ENCODE measurements around the gene ZNF429. TPM values are rescaled to one million over a fixed set of nuclear protein-coding genes. Genes with fewer than 3 reads are reported as not detected.
A peak's percentile ranks its signal among the peaks of the same experiment; 100 is the strongest.

The ZNF429 gene
- 19.3 TPM for total RNA-seq
- long read RNA-seq, transcript ZNF429-201 (4 exons, 2,233 nt) = major isoform, 9 of 27 reads
- long read RNA-seq, partial matches to known transcripts = 4 of 27 reads
- long read RNA-seq, other reads (novel, unspliced or antisense) = 14 of 27 reads

GRCh38 chr19:21505459-21506451 lies at the start of gene ZNF429:
Gene ZNF429, plus strand, starts transcription at chr19:21505602. Its CDS starts 170 bp downstream, at chr19:21505772.
- TF ChIP-seq CTCF (IDR thresholded peaks at IDR 0.05) = no peak
- Histone ChIP-seq H3K9me3 (peaks cover 4% of the 10 kb centered on the region), H3K4me3 (peak within 1 kb of the TSS; percentile 89), H3K36me3 (no peaks in the 10 kb centered on the region), H3K4me1 (peaks cover 17% of the 10 kb centered on the region), H3K27me3 (ENCODE audit: low read depth) (no peaks in the 10 kb centered on the region), H3K27ac (peak within 1 kb of the TSS; percentile 93)
- intact Hi-C loops (cut with DNase I) = no loop called here
- DNase-seq = peak; percentile 94
- ATAC-seq = peak; percentile 99 to 100

- ATAC-seq (no peak), DNase-seq (no peak)
- H3K36me3 ChIP-seq = no peaks in the 10 kb centered on the region
- no peaks in the 10 kb centered on the region for H3K4me1 ChIP-seq
- peaks cover 21% of the 10 kb centered on the region for H3K9me3 ChIP-seq
- no peak for TF ChIP-seq CTCF (IDR thresholded peaks at IDR 0.05)
- H3K27me3 ChIP-seq (ENCODE audit: low read depth) = peaks cover 13% of the 10 kb centered on the region
- H3K4me3 ChIP-seq = no peak overlapping the region
- intact Hi-C loops (cut with DNase I) = no loop called here
- H3K27ac ChIP-seq = no peak overlapping the region
Measured at GRCh38 chr19:21460686-21461085, 44.7 kb upstream of the ZNF429 start.

- H3K9me3 ChIP-seq = peaks cover 12% of the 10 kb centered on the region
- ATAC-seq (no peak), DNase-seq (no peak)
- H3K27ac ChIP-seq = no peak overlapping the region
- H3K4me1 ChIP-seq = no peaks in the 10 kb centered on the region
- intact Hi-C loops (cut with DNase I) = no loop called here
- no peak overlapping the region for H3K4me3 ChIP-seq
- no peak for TF ChIP-seq CTCF (IDR thresholded peaks at IDR 0.05)
- H3K27me3 ChIP-seq (ENCODE audit: low read depth) = peaks cover 13% of the 10 kb centered on the region
- H3K36me3 ChIP-seq = no peaks in the 10 kb centered on the region
Measured at GRCh38 chr19:21462540-21462939, 42.9 kb upstream of the ZNF429 start.

- H3K27me3 ChIP-seq (ENCODE audit: low read depth) = peaks cover 13% of the 10 kb centered on the region
- peak overlapping the region; percentile 36 for H3K4me3 ChIP-seq
- DNase-seq (peak; percentile 63), ATAC-seq (peak; percentile 87)
- no peaks in the 10 kb centered on the region for H3K4me1 ChIP-seq
- no peak overlapping the region for H3K27ac ChIP-seq
- H3K36me3 ChIP-seq = no peaks in the 10 kb centered on the region
- no peak for TF ChIP-seq CTCF (IDR thresholded peaks at IDR 0.05)
- peaks cover 7% of the 10 kb centered on the region for H3K9me3 ChIP-seq
- intact Hi-C loops (cut with DNase I) = no loop called here
Measured at GRCh38 chr19:21463449-21464105, 41.8 kb upstream of the ZNF429 start.

- Histone ChIP-seq H3K27ac (no peak overlapping the region), H3K36me3 (no peaks in the 10 kb centered on the region), H3K4me3 (no peak overlapping the region), H3K9me3 (no peaks in the 10 kb centered on the region), H3K27me3 (ENCODE audit: low read depth) (peaks cover 13% of the 10 kb centered on the region), H3K4me1 (no peaks in the 10 kb centered on the region)
- no peak for ATAC-seq
- DNase-seq = no peak
- TF ChIP-seq CTCF (IDR thresholded peaks at IDR 0.05) = no peak
- intact Hi-C loops (cut with DNase I) = no loop called here
Measured at GRCh38 chr19:21466627-21467026, 38.8 kb upstream of the ZNF429 start.

All from lower lobe of right lung (tissue), 2 donors.